ENCODE results near the gene LIPJ.

The LIPJ gene

GRCh38 chr10:88586462-88586861 lies at the start of gene LIPJ:
TSS of gene LIPJ (plus strand) at chr10:88586762. CDS start at chr10:88590688, 3,926 bp downstream.
- TF ChIP-seq CTCF (IDR thresholded peaks at IDR 0.05; ENCODE audit: insufficient read depth, low read depth, low read length, missing control alignments): no peak
- no peak for DNase-seq (ENCODE audit: low read depth)

GRCh38 chr10:88537322-88537721 lies 49.2 kb upstream of the LIPJ start:
- TF ChIP-seq CTCF (IDR thresholded peaks at IDR 0.05; ENCODE audit: insufficient read depth, low read depth, low read length, missing control alignments): no peak
- DNase-seq (ENCODE audit: low read depth): no peak
- H3K4me3 ChIP-seq (ENCODE audit: low read depth, low read length): no peak overlapping the region

More at GRCh38 chr10:88586462-88586861, at the start of gene LIPJ:
- no peak within 1 kb of the TSS for H3K4me3 ChIP-seq (ENCODE audit: low read depth, low read length)

- no peak for TF ChIP-seq CTCF (IDR thresholded peaks at IDR 0.05; ENCODE audit: insufficient read depth, low read depth, low read length, missing control alignments)
- H3K4me3 ChIP-seq (ENCODE audit: low read depth, low read length): no peak overlapping the region
- no peak for DNase-seq (ENCODE audit: low read depth)
Measured at GRCh38 chr10:88538048-88538447, 48.5 kb upstream of the LIPJ start.

- H3K4me3 ChIP-seq (ENCODE audit: low read depth, low read length): no peak overlapping the region
- no peak for TF ChIP-seq CTCF (IDR thresholded peaks at IDR 0.05; ENCODE audit: insufficient read depth, low read depth, low read length, missing control alignments)
- DNase-seq (ENCODE audit: low read depth): no peak
Measured at GRCh38 chr10:88540351-88540750, 46.2 kb upstream of the LIPJ start.

- DNase-seq (ENCODE audit: low read depth): no peak
- TF ChIP-seq CTCF (IDR thresholded peaks at IDR 0.05; ENCODE audit: insufficient read depth, low read depth, low read length, missing control alignments): no peak
- no peak overlapping the region for H3K4me3 ChIP-seq (ENCODE audit: low read depth, low read length)
Measured at GRCh38 chr10:88541116-88541626, 45.4 kb upstream of the LIPJ start.

- no peak for TF ChIP-seq CTCF (IDR thresholded peaks at IDR 0.05; ENCODE audit: insufficient read depth, low read depth, low read length, missing control alignments)
Measured at GRCh38 chr10:88542522-88542921, 44.0 kb upstream of the LIPJ start.

More at GRCh38 chr10:88542522-88542921, 44.0 kb upstream of the LIPJ start:
- no peak overlapping the region for H3K4me3 ChIP-seq (ENCODE audit: low read depth, low read length)
- DNase-seq (ENCODE audit: low read depth): no peak
